Measurements from ENCODE around the gene PCNX2. TPM values are rescaled to one million over a fixed set of nuclear protein-coding genes. Genes with fewer than 3 reads are reported as not detected.

The PCNX2 gene
- total RNA-seq, 1 donor from 2014 or later = 25.5 TPM

GRCh38 chr1:233038581-233038980 lies 256.9 kb downstream of the PCNX2 start:
- no peaks in the 10 kb centered on the region for H3K27me3 ChIP-seq (ENCODE audit: insufficient read depth, low read length)
- H3K9ac ChIP-seq (ENCODE audit: low read length) = no peak overlapping the region
- H3K79me2 ChIP-seq (ENCODE audit: insufficient read depth, low read length) = no peaks in the 10 kb centered on the region
- no peak overlapping the region for H3K4me3 ChIP-seq (ENCODE audit: insufficient read depth, low read depth, low read length)
- no peak overlapping the region for H3K27ac Mint-ChIP-seq (ENCODE audit: unreplicated experiment)
- no peak overlapping the region for H2AFZ ChIP-seq (ENCODE audit: low read depth, low read length)
- H3K4me2 ChIP-seq (ENCODE audit: low read length) = no peak overlapping the region
- DNase-seq (ENCODE audit: low read depth) (no peak), FAIRE-seq (no peak)
- no peak overlapping the region for H3K27ac ChIP-seq (ENCODE audit: low read depth, low read length)
- H4K20me1 ChIP-seq (ENCODE audit: insufficient read depth, low read length) = no peaks in the 10 kb centered on the region
- no peaks in the 10 kb centered on the region for H3K4me1 Mint-ChIP-seq (ENCODE audit: low read depth, unreplicated experiment)
- no peak overlapping the region for H3K4me3 Mint-ChIP-seq (ENCODE audit: unreplicated experiment)
- no peaks in the 10 kb centered on the region for H3K27me3 Mint-ChIP-seq (ENCODE audit: low read depth, unreplicated experiment)
- no peaks in the 10 kb centered on the region for H3K9me3 ChIP-seq (ENCODE audit: insufficient read depth, low read depth, low read length)
- H3K36me3 Mint-ChIP-seq (ENCODE audit: low read depth, unreplicated experiment) = no peaks in the 10 kb centered on the region
- no peaks in the 10 kb centered on the region for H3K9me3 Mint-ChIP-seq (ENCODE audit: unreplicated experiment)
- no peaks in the 10 kb centered on the region for H3K4me1 ChIP-seq (ENCODE audit: insufficient read depth, low read length)
- H3K36me3 ChIP-seq (ENCODE audit: insufficient read depth, low read length) = no peaks in the 10 kb centered on the region
- TF ChIP-seq CTCF (IDR thresholded peaks at IDR 0.05; ENCODE audit: insufficient read depth, low read depth, low read length) (no peak), EZH2 (IDR thresholded peaks at IDR 0.05; ENCODE audit: insufficient read depth, low read length) (no peak)

GRCh38 chr1:233037843-233038242 lies 257.7 kb downstream of the PCNX2 start:
- Mint-ChIP-seq H3K4me3 (ENCODE audit: unreplicated experiment) (no peak overlapping the region), H3K4me1 (ENCODE audit: low read depth, unreplicated experiment) (no peaks in the 10 kb centered on the region), H3K27ac (ENCODE audit: unreplicated experiment) (no peak overlapping the region), H3K9me3 (ENCODE audit: unreplicated experiment) (no peaks in the 10 kb centered on the region), H3K27me3 (ENCODE audit: low read depth, unreplicated experiment) (no peaks in the 10 kb centered on the region), H3K36me3 (ENCODE audit: low read depth, unreplicated experiment) (no peaks in the 10 kb centered on the region)
- no peaks in the 10 kb centered on the region for H3K79me2 ChIP-seq (ENCODE audit: insufficient read depth, low read length)
- H3K4me1 ChIP-seq (ENCODE audit: insufficient read depth, low read length) = no peaks in the 10 kb centered on the region
- no peak overlapping the region for H3K4me3 ChIP-seq (ENCODE audit: insufficient read depth, low read depth, low read length)
- DNase-seq (ENCODE audit: low read depth) = no peak
- TF ChIP-seq CTCF (IDR thresholded peaks at IDR 0.05; ENCODE audit: insufficient read depth, low read depth, low read length) (no peak), EZH2 (IDR thresholded peaks at IDR 0.05; ENCODE audit: insufficient read depth, low read length) (no peak)
- FAIRE-seq = no peak
- H2AFZ ChIP-seq (ENCODE audit: low read depth, low read length) = no peak overlapping the region
- no peaks in the 10 kb centered on the region for H4K20me1 ChIP-seq (ENCODE audit: insufficient read depth, low read length)
- H3K27ac ChIP-seq (ENCODE audit: low read depth, low read length) = no peak overlapping the region
- no peaks in the 10 kb centered on the region for H3K27me3 ChIP-seq (ENCODE audit: insufficient read depth, low read length)
- H3K9ac ChIP-seq (ENCODE audit: low read length) = no peak overlapping the region
- H3K36me3 ChIP-seq (ENCODE audit: insufficient read depth, low read length) = no peaks in the 10 kb centered on the region
- no peaks in the 10 kb centered on the region for H3K9me3 ChIP-seq (ENCODE audit: insufficient read depth, low read depth, low read length)
- no peak overlapping the region for H3K4me2 ChIP-seq (ENCODE audit: low read length)

GRCh38 chr1:233034836-233035235 lies 260.7 kb downstream of the PCNX2 start:
- H3K4me1 Mint-ChIP-seq (ENCODE audit: low read depth, unreplicated experiment) = no peaks in the 10 kb centered on the region
- no peak for DNase-seq (ENCODE audit: low read depth)
- H2AFZ ChIP-seq (ENCODE audit: low read depth, low read length) = no peak overlapping the region
- no peaks in the 10 kb centered on the region for H3K9me3 Mint-ChIP-seq (ENCODE audit: unreplicated experiment)
- H3K4me1 ChIP-seq (ENCODE audit: insufficient read depth, low read length) = no peaks in the 10 kb centered on the region
- H3K79me2 ChIP-seq (ENCODE audit: insufficient read depth, low read length) = no peaks in the 10 kb centered on the region
- no peak overlapping the region for H3K4me3 Mint-ChIP-seq (ENCODE audit: unreplicated experiment)
- H3K36me3 ChIP-seq (ENCODE audit: insufficient read depth, low read length) = no peaks in the 10 kb centered on the region
- H3K27ac ChIP-seq (ENCODE audit: low read depth, low read length) = no peak overlapping the region
- TF ChIP-seq CTCF (IDR thresholded peaks at IDR 0.05; ENCODE audit: insufficient read depth, low read depth, low read length) (no peak), EZH2 (IDR thresholded peaks at IDR 0.05; ENCODE audit: insufficient read depth, low read length) (no peak)
- no peaks in the 10 kb centered on the region for H3K27me3 ChIP-seq (ENCODE audit: insufficient read depth, low read length)
- no peak overlapping the region for H3K4me3 ChIP-seq (ENCODE audit: insufficient read depth, low read depth, low read length)
- H3K36me3 Mint-ChIP-seq (ENCODE audit: low read depth, unreplicated experiment) = no peaks in the 10 kb centered on the region
- H3K4me2 ChIP-seq (ENCODE audit: low read length) = no peak overlapping the region
- FAIRE-seq = no peak
- no peaks in the 10 kb centered on the region for H3K27me3 Mint-ChIP-seq (ENCODE audit: low read depth, unreplicated experiment)
- no peak overlapping the region for H3K27ac Mint-ChIP-seq (ENCODE audit: unreplicated experiment)
- H3K9me3 ChIP-seq (ENCODE audit: insufficient read depth, low read depth, low read length) = no peaks in the 10 kb centered on the region
- no peaks in the 10 kb centered on the region for H4K20me1 ChIP-seq (ENCODE audit: insufficient read depth, low read length)
- H3K9ac ChIP-seq (ENCODE audit: low read length) = no peak overlapping the region

Data from astrocyte (in vitro differentiated cells and primary cell).